ENCODE data around the gene HSPA1L. TPM values are rescaled to one million over a fixed set of nuclear protein-coding genes. Genes with fewer than 3 reads are reported as not detected.

HSPA1L gene
- total and polyA plus RNA-seq, 2 donors (not counting 3 experiments of a cell fraction or from before 2014, with no cell fraction given) = 0.32 to 0.77 TPM

DNA sequence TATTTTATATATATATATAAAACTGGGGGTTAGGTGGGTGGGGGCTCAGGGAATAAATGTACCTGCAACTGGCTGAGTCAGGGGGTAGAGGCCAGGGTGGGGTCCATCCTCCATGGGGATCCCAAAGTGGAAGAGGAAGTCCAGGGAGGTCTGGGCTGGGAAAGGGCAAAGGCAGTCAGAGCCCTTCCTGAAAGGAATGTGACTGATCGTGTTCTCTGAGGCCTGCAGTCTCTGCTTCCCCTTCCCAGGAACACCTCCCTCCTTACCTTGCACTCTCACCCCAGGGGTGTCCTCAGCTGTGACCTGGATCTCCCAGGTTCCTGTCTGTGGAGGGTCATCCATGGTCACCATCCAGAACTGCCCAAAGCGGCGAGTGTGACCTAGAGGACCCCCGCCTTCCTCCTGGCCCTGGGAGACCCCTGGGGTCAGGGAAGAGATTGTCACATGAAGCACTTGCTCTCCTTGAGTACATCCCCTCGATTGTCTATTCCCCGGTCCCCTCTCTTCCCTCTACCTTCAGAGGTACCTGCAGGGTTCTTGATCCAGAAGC lies 47.9 kb downstream of the HSPA1L start:
- Histone ChIP-seq H3K27ac (ENCODE audit: insufficient read depth, low read depth, low read length) (no peak overlapping the region), H4K20me1 (replicated peaks; ENCODE audit: control insufficient read depth, extremely low read depth, insufficient read depth, low read length) (no peaks in the 10 kb centered on the region), H3K9ac (replicated peaks; ENCODE audit: extremely low read depth, insufficient read depth, low read length) (no peak overlapping the region), H3K4me3 (replicated peaks in 1 of 3; ENCODE audit: insufficient read depth in 1 of 3, low read depth in 1 of 3, low read length in 3 of 3) (no peak overlapping the region), H2AFZ (ENCODE audit: low read depth, low read length) (no peak overlapping the region), H3K9me1 (replicated peaks; ENCODE audit: control insufficient read depth, extremely low read depth, insufficient read depth, low read length) (no peaks in the 10 kb centered on the region), H3K27me3 (ENCODE audit: control insufficient read depth in 2 of 2, insufficient read depth in 2 of 2, low read length in 2 of 2) (no peaks in the 10 kb centered on the region), H3K36me3 (ENCODE audit: control insufficient read depth in 2 of 2, extremely low read depth in 1 of 2, insufficient read depth in 2 of 2, low read length in 2 of 2) (no peaks in the 10 kb centered on the region), H3K4me2 (ENCODE audit: insufficient read depth, low read length) (no peak overlapping the region), H3K4me1 (ENCODE audit: control insufficient read depth, extremely low read depth, insufficient read depth, low read length) (no peaks in the 10 kb centered on the region), H3K9me3 (replicated peaks; ENCODE audit: control insufficient read depth, insufficient read depth, low read length) (no peaks in the 10 kb centered on the region), H3K79me2 (ENCODE audit: control insufficient read depth, insufficient read depth, low read length) (no peaks in the 10 kb centered on the region)
- no TSS peak for BruUV-seq (replicated peaks)
- intact Hi-C loops (cut with micrococcal nuclease) (no loop called here), dilution Hi-C loops (cut with MboI; ENCODE audit: extremely low pct_ligation_motif_present, low sequenced_read_pairs) (no loop called here)
- FAIRE-seq = no peak
- CTCF ChIA-PET = no interaction called here
- no peak for DNase-seq (ENCODE audit: low read depth, low spot score)
- no peak for TF ChIP-seq GATA2 (IDR thresholded peaks at IDR 0.05; ENCODE audit: insufficient read depth, insufficient read length, low read depth, low read length)
- TF ChIP-seq JUN (IDR thresholded peaks at IDR 0.05; ENCODE audit: borderline replicate concordance, insufficient read depth, insufficient read length, low read depth) = no peak
- TF ChIP-seq, protein P1, sequence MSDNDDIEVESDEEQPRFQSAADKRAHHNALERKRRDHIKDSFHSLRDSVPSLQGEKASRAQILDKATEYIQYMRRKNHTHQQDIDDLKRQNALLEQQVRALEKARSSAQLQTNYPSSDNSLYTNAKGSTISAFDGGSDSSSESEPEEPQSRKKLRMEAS (IDR thresholded peaks at IDR 0.05; ENCODE audit: insufficient read depth, insufficient read length) = no peak
- no peak for TF ChIP-seq POLR2AphosphoS5 (IDR thresholded peaks at IDR 0.05; ENCODE audit: insufficient read depth, low read depth, low read length)
- TF ChIP-seq POLR2A (IDR thresholded peaks at IDR 0.05; ENCODE audit: low read depth, low read length) = no peak
- no peak for TF ChIP-seq EZH2 (IDR thresholded peaks at IDR 0.05; ENCODE audit: borderline replicate concordance, low read depth, low read length, severe bottlenecking)
- TF ChIP-seq, protein P2, sequence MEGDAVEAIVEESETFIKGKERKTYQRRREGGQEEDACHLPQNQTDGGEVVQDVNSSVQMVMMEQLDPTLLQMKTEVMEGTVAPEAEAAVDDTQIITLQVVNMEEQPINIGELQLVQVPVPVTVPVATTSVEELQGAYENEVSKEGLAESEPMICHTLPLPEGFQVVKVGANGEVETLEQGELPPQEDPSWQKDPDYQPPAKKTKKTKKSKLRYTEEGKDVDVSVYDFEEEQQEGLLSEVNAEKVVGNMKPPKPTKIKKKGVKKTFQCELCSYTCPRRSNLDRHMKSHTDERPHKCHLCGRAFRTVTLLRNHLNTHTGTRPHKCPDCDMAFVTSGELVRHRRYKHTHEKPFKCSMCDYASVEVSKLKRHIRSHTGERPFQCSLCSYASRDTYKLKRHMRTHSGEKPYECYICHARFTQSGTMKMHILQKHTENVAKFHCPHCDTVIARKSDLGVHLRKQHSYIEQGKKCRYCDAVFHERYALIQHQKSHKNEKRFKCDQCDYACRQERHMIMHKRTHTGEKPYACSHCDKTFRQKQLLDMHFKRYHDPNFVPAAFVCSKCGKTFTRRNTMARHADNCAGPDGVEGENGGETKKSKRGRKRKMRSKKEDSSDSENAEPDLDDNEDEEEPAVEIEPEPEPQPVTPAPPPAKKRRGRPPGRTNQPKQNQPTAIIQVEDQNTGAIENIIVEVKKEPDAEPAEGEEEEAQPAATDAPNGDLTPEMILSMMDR (IDR thresholded peaks at IDR 0.05; ENCODE audit: extremely low read depth in 1 of 2, insufficient read depth in 1 of 2, low read depth in 1 of 2, low read length in 2 of 2) = no peak
- TF ChIP-seq MYC (IDR thresholded peaks at IDR 0.05; ENCODE audit: low read depth, low read length) = no peak
- no peak for TF ChIP-seq FOS (IDR thresholded peaks at IDR 0.05; ENCODE audit: borderline replicate concordance, insufficient read depth, low read length)
- POLR2A ChIA-PET = no interaction called here
